Measurements from ENCODE around the gene RPP14. TPM values are rescaled to one million over a fixed set of nuclear protein-coding genes. Genes with fewer than 3 reads are reported as not detected.
A peak's percentile ranks its signal among the peaks of the same experiment; 100 is the strongest.

The RPP14 gene
- total and polyA plus RNA-seq, 2 experiments from 2014 or later, result 13.4 to 14.9 TPM

- Histone ChIP-seq H3K4me1 (ENCODE audit: insufficient read depth) (peaks cover 23% of the 10 kb centered on the region), H3K4me3 (no peak overlapping the region), H3K4me2 (ENCODE audit: unreplicated experiment) (peak overlapping the region; percentile 17), H2AFZ (peak overlapping the region; percentile 0; the same call in 1 of the 2 replicates), H3K9me3 (ENCODE audit: low read depth) (no peaks in the 10 kb centered on the region), H3K9ac (no peak overlapping the region), H3F3A (ENCODE audit: insufficient read depth) (peaks cover 24% of the 10 kb centered on the region), H3K79me2 (ENCODE audit: insufficient read depth) (no peaks in the 10 kb centered on the region), H3K27ac (no peak overlapping the region), H3K36me3 (ENCODE audit: low read depth) (no peaks in the 10 kb centered on the region), H3K27me3 (replicated peaks; ENCODE audit: insufficient read depth) (no peaks in the 10 kb centered on the region), H3K9me2 (ENCODE audit: insufficient read depth) (no peaks in the 10 kb centered on the region), H4K20me1 (ENCODE audit: insufficient read depth) (no peaks in the 10 kb centered on the region)
- in situ Hi-C loops (cut with MboI), result no loop called here
- WGBS, 2 experiments (ENCODE audit: low coverage in 1 of 2, low lambda C conversion rate in 2 of 2, missing lambda C conversion rate in 2 of 2), result 69 to 72% methylated on average over 3 of the region's 3 CpGs
- TF ChIP-seq EZH2phosphoT487 (IDR thresholded peaks at IDR 0.05; ENCODE audit: insufficient read depth, low read depth) (no peak), EZH2 (IDR thresholded peaks at IDR 0.05; ENCODE audit: insufficient read depth, poor library complexity, severe bottlenecking) (no peak)
- DNase-seq, result peak; percentile 50
Measured at GRCh38 chr3:58274027-58274614, 31.9 kb upstream of the RPP14 start.

DNA sequence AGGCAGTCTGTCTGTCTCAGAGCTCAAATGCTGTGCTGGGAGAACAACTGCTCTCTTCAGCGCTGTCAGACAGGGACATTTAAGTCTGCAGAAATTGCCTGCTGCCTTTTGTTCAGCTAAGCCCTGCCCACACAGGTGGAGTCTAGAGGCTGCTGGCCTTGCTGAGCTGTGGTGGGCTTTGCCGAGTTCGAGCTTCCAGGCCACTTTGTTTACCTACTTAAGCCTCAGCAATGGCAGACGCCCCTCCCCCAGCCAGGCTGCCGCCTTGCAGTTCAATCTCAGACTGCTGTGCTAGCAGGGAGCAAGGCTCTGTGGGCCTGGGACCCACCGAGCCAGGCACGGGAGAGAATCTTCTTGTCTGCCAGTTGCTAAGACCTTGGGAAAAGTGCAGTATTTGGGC, 25.0 kb upstream of the RPP14 start:
- no peaks in the 10 kb centered on the region for H3K27me3 ChIP-seq (replicated peaks; ENCODE audit: insufficient read depth)
- no peak for DNase-seq
- 69 to 72% methylated on average over 7 of the region's 7 CpGs for WGBS, 2 experiments (ENCODE audit: low coverage in 1 of 2, low lambda C conversion rate in 2 of 2, missing lambda C conversion rate in 2 of 2)
- no peaks in the 10 kb centered on the region for H3K36me3 ChIP-seq (ENCODE audit: low read depth)
- H3F3A ChIP-seq (ENCODE audit: insufficient read depth), result no peaks in the 10 kb centered on the region
- in situ Hi-C loops (cut with MboI), result no loop called here
- H2AFZ ChIP-seq, result no peak overlapping the region
- H3K4me1 ChIP-seq (ENCODE audit: insufficient read depth), result no peaks in the 10 kb centered on the region
- H3K27ac ChIP-seq, result no peak overlapping the region
- H3K9me2 ChIP-seq (ENCODE audit: insufficient read depth), result no peaks in the 10 kb centered on the region
- H3K79me2 ChIP-seq (ENCODE audit: insufficient read depth), result no peaks in the 10 kb centered on the region
- no peak overlapping the region for H3K4me3 ChIP-seq
- TF ChIP-seq EZH2 (IDR thresholded peaks at IDR 0.05; ENCODE audit: insufficient read depth, poor library complexity, severe bottlenecking), result no peak
- no peak for TF ChIP-seq EZH2phosphoT487 (IDR thresholded peaks at IDR 0.05; ENCODE audit: insufficient read depth, low read depth)
- no peak overlapping the region for H3K4me2 ChIP-seq (ENCODE audit: unreplicated experiment)
- no peak overlapping the region for H3K9ac ChIP-seq
- no peaks in the 10 kb centered on the region for H4K20me1 ChIP-seq (ENCODE audit: insufficient read depth)
- no peaks in the 10 kb centered on the region for H3K9me3 ChIP-seq (ENCODE audit: low read depth)

DNA sequence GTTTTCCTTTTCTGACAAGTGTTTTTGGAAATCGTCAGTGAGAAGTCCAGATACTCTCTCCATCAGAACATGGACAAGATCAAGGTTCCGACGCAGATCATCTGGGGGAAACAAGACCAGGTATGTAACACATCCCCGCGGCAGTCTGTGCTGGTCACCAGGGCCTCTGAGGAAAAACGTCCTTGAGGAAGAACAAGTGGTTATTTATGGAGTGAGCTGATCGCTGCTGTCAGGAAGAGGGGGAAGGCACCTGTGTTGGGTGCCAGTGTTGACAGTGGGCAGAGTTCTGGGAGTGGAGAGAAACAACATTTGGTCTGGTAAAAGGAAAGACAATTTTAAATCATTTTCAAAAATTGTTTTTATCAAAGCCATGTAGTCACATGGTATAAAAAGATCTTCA, 20.7 kb upstream of the RPP14 start:
- Histone ChIP-seq H3K79me2 (ENCODE audit: insufficient read depth) (no peaks in the 10 kb centered on the region), H3K4me1 (ENCODE audit: insufficient read depth) (no peaks in the 10 kb centered on the region), H4K20me1 (ENCODE audit: insufficient read depth) (no peaks in the 10 kb centered on the region), H3K4me2 (ENCODE audit: unreplicated experiment) (no peak overlapping the region), H3K27ac (no peak overlapping the region), H3K36me3 (ENCODE audit: low read depth) (no peaks in the 10 kb centered on the region), H3K9ac (no peak overlapping the region), H3K9me2 (ENCODE audit: insufficient read depth) (no peaks in the 10 kb centered on the region), H2AFZ (no peak overlapping the region), H3F3A (ENCODE audit: insufficient read depth) (no peaks in the 10 kb centered on the region), H3K27me3 (replicated peaks; ENCODE audit: insufficient read depth) (no peaks in the 10 kb centered on the region), H3K4me3 (no peak overlapping the region), H3K9me3 (ENCODE audit: low read depth) (no peaks in the 10 kb centered on the region)
- WGBS, 2 experiments (ENCODE audit: low coverage in 1 of 2, low lambda C conversion rate in 2 of 2, missing lambda C conversion rate in 2 of 2), result 81 to 84% methylated on average over 7 of the region's 7 CpGs
- in situ Hi-C loops (cut with MboI), result no loop called here
- TF ChIP-seq EZH2phosphoT487 (IDR thresholded peaks at IDR 0.05; ENCODE audit: insufficient read depth, low read depth) (no peak), EZH2 (IDR thresholded peaks at IDR 0.05; ENCODE audit: insufficient read depth, poor library complexity, severe bottlenecking) (no peak)
- DNase-seq, result no peak

DNA sequence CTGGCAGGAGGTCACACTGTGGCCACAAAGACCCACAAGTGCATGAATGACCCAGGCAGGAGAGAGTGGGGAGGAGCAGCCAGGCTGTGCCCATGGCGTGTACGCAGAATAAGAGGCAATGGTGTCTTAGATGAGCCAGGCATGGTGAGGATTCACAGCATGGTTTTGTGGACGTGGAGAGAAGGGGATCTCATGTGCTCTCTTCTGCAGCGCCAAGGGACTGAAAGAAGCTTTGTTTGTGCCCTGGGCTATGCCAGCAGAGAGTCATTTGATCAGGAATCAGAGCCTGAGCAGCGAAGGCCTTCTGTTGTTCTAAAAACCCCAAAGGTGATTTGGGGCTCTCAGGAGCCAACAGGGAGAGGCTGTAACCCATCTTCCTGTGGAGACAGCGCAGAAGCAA, 18.7 kb upstream of the RPP14 start:
- Histone ChIP-seq H4K20me1 (ENCODE audit: insufficient read depth) (no peaks in the 10 kb centered on the region), H3K9me3 (ENCODE audit: low read depth) (no peaks in the 10 kb centered on the region), H2AFZ (no peak overlapping the region), H3K9ac (no peak overlapping the region), H3K36me3 (ENCODE audit: low read depth) (no peaks in the 10 kb centered on the region), H3F3A (ENCODE audit: insufficient read depth) (no peaks in the 10 kb centered on the region), H3K4me1 (ENCODE audit: insufficient read depth) (no peaks in the 10 kb centered on the region), H3K9me2 (ENCODE audit: insufficient read depth) (no peaks in the 10 kb centered on the region), H3K4me3 (no peak overlapping the region), H3K79me2 (ENCODE audit: insufficient read depth) (no peaks in the 10 kb centered on the region), H3K27ac (no peak overlapping the region), H3K27me3 (replicated peaks; ENCODE audit: insufficient read depth) (no peaks in the 10 kb centered on the region), H3K4me2 (ENCODE audit: unreplicated experiment) (no peak overlapping the region)
- in situ Hi-C loops (cut with MboI), result no loop called here
- DNase-seq, result no peak
- 91 to 92% methylated on average over 6 of the region's 6 CpGs for WGBS, 2 experiments (ENCODE audit: low coverage in 1 of 2, low lambda C conversion rate in 2 of 2, missing lambda C conversion rate in 2 of 2)
- TF ChIP-seq EZH2 (IDR thresholded peaks at IDR 0.05; ENCODE audit: insufficient read depth, poor library complexity, severe bottlenecking), result no peak
- TF ChIP-seq EZH2phosphoT487 (IDR thresholded peaks at IDR 0.05; ENCODE audit: insufficient read depth, low read depth), result no peak

Measured in GM23248 (cell line).